C4-2B (cell line): ENCODE results near the gene HOXD11.

Experiments
- CTCF ChIP-seq: fragments of 450-650 bp; conservative IDR thresholded peaks from 2 replicates; pipeline ENCODE4 v1.5.1; 2017; ENCODE audit warnings: mild to moderate bottlenecking
- ZFX ChIP-seq: fragments of 450-650 bp; IDR thresholded peaks from 2 replicates; pipeline ENCODE4 v1.6.1; 2017

DNA sequence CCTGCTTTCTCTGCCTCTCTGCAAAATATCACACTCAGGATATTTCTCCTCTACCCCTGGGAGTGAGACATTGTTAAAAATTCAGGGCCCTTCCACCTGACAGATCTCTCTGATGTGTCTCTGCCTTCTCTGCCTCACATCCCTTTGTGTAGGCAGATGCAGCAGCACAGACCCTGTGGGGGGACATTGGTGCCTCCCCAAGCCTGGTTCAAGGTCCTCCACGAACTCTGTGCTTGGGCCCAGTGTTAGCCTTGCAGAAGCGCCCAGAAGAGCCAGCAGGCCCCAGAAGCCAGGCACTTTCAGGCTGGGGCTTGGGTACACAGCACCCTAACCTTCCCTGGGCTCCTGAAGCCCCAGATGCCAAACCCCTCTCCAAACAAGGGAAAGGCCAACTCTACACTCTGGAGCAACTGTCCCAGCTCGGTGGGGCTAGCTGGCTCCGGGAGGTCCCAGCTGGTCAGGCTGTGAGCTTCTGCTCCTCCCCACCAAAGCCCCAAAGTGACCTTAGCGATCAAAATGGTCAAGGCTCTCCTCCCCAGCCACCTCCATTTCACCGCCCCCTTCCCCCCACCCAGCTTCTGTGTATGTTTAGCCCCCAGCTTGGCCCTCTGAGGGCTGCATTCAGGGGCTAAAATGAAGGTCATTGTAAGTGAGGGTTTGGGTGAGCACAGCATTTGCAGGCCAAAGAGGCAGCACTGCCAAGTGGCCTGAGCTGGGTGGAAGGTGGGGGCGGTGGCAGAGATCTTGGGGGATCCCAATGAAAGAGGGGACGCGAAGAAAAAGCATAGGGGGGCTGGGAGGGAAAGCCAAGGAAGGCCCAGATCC is 18.1 kb downstream of the HOXD11 start:
- TF ChIP-seq CTCF, result no peak
- no peak for TF ChIP-seq ZFX
